Hematopoietic multipotent progenitor cell treated with erythropoietin and hydrocortisone succinate and interleukin-3 and kit ligand, for 4 days (in vitro differentiated cells): ENCODE data around the gene NBAS.
A peak's percentile ranks its signal among the peaks of the same experiment; 100 is the strongest.
"Not testable (repeated sequence)": the region's sequence is repeated elsewhere in the genome, so short reads cannot be mapped to it uniquely, and the experiment has no call there.

ENCODE experiments used
- DNase-seq: peaks from one replicate; pipeline ENCODE4 v3.0.0-alpha.2; 2015

Gene NBAS

DNA sequence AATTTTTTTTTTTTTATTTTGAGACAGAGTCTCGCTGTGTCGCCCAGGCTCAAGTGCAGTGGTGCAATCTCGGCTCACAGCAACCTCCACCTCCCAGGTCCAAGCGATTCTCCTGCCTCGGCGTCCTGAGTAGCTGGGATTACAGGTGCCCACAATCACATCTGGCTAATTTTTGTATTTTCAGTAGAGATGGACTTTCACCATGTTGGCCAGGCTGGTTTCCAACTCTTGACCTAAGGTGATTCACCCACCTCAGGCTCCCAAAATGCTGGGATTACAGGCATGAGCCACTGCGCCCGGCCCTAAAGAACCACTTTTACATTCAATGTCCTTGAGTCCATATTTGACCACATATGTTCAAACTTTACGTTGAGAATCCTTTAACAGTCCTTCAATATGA lies 156.6 kb downstream of the NBAS start:
- not testable (repeated sequence) for DNase-seq

DNA sequence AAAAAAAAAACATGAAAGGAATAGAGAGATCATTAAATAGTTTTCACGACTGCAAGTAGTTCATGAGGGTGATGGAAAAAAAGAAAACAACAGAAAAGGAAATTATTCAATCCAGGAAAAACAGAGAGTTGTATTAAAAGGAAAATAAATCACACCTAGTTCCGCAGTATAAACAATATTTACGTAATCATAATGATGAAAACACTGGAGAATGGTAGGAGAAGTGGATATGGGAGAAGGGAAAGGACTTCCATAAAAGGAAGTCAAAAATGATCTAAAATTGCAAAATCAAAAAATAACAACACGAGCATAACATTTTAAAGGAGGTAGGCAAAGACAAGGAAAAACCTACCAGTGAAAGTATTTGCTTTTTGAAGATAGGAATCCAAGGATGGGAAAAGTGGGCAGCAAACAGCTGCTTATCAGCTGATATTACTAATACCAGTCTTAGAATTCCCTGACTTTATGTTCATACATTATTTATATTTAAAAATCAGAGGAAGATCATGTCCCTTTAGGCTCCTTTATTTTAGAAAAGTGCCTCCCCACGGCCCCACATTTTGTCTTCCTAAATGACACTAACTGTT lies 160.8 kb downstream of the NBAS start:
- no peak for DNase-seq

- no peak for DNase-seq
Measured at GRCh38 chr2:15399241-15399640, 161.9 kb downstream of the NBAS start.

- no peak for DNase-seq
Measured at GRCh38 chr2:15391751-15392150, 169.4 kb downstream of the NBAS start.

- DNase-seq: no peak
Measured at GRCh38 chr2:15389895-15390294, 171.2 kb downstream of the NBAS start.

DNA sequence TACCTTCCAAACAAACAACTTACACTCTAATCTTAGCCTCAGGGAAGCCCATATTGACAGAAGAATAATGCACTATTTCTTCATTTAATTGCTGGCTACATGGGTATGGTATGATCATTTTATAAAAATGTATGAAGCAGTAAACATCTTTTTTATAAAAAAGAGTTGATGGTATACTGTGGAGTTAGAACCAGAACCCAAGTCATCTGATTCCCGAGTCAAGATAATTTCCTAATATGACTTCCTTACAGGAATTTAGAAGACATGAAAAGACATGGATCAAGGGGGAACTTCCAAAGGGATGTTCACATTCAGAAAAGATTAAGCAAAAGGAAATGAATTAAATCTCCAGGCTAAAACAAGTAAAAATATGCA lies 171.8 kb downstream of the NBAS start:
- DNase-seq: no peak

GRCh38 chr2:15388406-15389325 lies 172.5 kb downstream of the NBAS start:
- no peak for DNase-seq

GRCh38 chr2:15385184-15385583 lies 175.9 kb downstream of the NBAS start:
- DNase-seq: no peak

GRCh38 chr2:15383695-15384350 lies 177.3 kb downstream of the NBAS start:
- DNase-seq: no peak

- DNase-seq: no peak
Measured at GRCh38 chr2:15378148-15378908, 182.8 kb downstream of the NBAS start.

- DNase-seq: peak; percentile 20
Measured at GRCh38 chr2:15377202-15377601, 183.9 kb downstream of the NBAS start.

GRCh38 chr2:15372019-15372418 lies 189.1 kb downstream of the NBAS start:
- DNase-seq: no peak

DNA sequence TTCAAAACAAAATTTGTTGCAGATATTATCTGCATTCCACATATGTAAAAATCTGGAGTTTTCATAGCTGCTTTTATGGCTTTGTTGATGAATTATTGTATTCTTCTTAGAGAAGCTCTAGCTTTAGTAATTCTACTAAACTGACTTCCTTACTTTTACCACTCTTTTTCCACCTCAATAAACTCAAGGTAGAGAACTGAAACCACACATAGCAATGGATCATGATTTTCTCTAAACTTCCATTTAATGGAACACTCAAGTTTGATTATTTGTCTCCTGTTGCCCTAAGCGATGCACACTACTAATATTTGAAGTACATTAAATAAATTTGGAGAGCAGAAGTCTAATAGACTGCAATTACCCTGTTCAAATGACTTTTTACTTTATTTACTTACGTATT lies 192.0 kb downstream of the NBAS start:
- no peak for DNase-seq

DNA sequence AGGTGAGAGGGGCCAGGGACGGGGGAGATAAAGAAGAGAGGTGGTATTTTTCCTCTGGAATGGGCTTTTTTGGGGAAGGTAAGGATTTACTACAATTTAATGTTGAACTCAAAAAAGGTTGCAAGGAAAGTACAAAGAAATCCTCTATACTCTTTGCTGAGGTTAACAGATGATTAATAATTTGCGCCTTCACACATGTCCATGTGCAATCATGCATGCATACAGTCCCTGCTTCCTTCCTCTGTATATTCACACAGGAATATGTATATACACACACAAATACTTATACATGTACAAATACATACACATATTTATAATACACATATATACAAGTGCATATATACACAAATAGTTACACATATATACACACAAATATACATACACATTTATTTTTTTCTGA lies 193.4 kb downstream of the NBAS start:
- no peak for DNase-seq

GRCh38 chr2:15367205-15367604 lies 193.9 kb downstream of the NBAS start:
- no peak for DNase-seq

GRCh38 chr2:15365411-15365810 lies 195.7 kb downstream of the NBAS start:
- no peak for DNase-seq

DNA sequence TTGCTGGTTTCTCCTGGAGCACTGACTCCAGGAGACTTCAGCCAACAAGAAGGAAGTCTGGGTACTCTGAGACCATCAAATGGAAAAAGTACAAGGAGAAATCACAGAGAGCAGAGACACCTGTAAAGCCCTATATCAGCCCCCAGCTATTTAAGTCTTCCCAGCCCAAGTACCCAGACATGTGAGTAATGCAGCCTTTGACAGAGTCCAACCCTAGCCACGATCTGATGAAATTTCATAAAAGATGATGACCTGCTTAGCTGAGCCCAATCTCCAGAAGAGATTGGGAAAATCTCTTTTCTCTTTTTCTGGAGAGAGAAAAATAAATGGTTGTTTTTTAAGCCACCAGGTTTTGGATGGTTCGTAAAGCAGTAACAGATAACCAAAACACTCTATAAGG lies 196.6 kb downstream of the NBAS start:
- no peak for DNase-seq

GRCh38 chr2:15363734-15364133 lies 197.4 kb downstream of the NBAS start:
- no peak for DNase-seq

- no peak for DNase-seq
Measured at GRCh38 chr2:15363142-15363541, 198.0 kb downstream of the NBAS start.

DNA sequence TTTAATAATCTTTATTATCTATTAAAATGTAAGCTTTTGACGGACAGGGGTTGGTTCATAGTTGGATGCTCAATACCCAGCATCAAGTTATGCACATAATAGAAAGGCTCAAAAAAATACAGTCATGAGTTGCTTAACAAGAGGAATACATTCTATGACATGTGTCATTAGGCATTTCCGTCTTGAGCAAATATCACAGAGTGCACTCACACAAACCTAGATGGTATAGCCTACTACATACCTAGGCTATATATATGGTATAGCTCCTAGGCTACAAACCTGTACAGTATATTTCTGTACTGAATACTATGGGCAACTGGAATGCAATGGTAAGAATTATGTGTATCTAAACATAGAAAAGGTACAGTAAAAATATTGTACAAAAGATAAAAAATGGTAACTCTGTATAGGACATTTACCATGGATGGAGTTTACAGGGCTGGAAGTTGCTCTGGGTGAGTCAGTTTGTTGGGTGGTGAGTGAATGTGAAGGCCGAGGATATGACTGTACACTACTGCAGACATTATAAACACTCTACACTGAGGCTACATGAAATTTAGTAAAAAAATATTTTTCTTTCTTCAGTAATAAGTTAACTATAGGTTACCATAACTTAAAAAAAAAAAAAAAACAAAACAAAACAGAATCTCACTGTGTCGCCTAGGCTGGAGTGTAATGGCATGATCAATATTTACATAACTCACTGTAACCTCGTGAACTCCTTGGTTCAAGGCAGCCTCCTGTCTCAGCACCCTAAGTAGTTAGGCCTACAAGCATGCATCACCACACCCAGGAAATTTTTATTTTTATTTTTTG lies 201.2 kb downstream of the NBAS start:
- DNase-seq: no peak

DNA sequence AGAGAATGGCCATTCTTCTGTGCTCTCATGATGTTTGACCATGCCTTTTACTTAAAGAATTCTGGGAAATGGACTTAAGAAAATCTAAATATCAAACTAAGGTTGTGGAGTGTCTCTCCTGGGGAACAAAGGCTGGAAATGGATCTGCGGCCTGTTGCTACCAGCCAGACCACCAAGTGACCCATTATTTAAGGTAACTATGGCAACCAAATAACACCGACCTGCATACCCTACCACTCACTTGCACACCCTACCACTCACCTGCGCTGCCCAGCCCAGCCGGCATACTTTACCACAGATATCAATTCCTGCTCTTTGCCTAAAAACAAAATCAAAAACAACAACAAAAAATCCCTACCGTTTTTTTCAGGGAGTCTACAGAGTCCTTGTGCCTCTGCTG lies 203.2 kb downstream of the NBAS start:
- DNase-seq: no peak

DNA sequence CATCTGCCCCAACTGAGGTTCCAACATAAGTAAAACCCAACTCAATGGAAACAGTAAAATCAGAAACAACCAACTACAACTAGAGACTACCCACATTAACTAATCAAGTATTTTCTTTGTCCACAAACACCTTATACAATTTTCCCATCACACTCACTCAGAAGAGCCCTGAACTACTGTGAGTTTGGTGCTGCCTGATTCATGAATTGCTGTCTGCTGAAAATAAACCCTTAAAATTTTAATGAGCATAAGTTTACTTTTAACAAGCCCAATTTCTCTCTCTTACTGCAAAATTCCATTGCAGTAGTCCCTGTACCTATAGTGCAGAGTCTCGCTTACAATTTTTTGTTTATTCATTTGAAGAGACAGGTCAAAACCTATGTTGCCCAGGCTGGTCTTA lies 203.9 kb downstream of the NBAS start:
- DNase-seq: no peak
